ENCODE results near the gene HS2ST1. TPM values are rescaled to one million over a fixed set of nuclear protein-coding genes. Genes with fewer than 3 reads are reported as not detected.

Gene HS2ST1
- total and polyA plus RNA-seq, 2 donors (not counting 3 experiments of a cell fraction or from before 2014, with no cell fraction given) = 5.5 to 31.2 TPM

DNA sequence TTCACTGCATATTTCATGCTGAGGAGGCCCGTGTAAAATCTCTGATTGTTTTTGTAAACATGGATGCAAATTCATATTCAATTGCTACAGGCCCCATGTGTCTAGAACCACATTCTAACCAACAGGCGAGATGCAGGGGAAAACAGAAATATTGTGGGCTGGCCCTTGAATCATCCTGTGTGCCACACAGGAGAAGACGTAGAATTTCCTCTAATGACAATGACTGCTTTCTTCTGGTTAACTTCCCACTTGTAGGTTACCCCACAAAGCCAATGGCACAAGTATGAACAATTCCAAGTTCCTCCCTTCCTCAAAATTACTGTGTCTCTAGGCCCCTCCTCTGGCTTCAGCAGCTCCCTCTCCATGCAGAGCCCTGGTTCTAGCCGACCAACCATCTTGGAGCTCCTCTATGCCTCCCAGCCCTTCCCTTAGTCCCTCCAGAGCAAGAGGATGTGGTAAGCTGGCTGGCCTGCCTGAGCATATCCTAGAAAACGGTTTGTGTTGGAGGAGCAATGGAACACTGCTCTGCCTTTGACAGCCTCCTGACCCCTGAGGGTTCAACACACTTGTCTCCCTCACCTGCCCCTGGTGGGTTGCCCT is 205.2 kb downstream of the HS2ST1 start:
- no peak overlapping the region for H3K4me3 ChIP-seq (replicated peaks in 1 of 3; ENCODE audit: insufficient read depth in 1 of 3, low read depth in 1 of 3, low read length in 3 of 3)
- POLR2A ChIA-PET = no interaction called here
- H3K9me3 ChIP-seq (replicated peaks; ENCODE audit: control insufficient read depth, insufficient read depth, low read length) = no peaks in the 10 kb centered on the region
- no peaks in the 10 kb centered on the region for H3K9me1 ChIP-seq (replicated peaks; ENCODE audit: control insufficient read depth, extremely low read depth, insufficient read depth, low read length)
- no TSS peak for BruUV-seq (replicated peaks)
- no peak overlapping the region for H3K27ac ChIP-seq (ENCODE audit: insufficient read depth, low read depth, low read length)
- DNase-seq (ENCODE audit: low read depth, low spot score) (no peak), FAIRE-seq (no peak)
- peaks cover 2% of the 10 kb centered on the region in 2 experiments for H3K27me3 ChIP-seq (ENCODE audit: control insufficient read depth in 2 of 2, insufficient read depth in 2 of 2, low read length in 2 of 2)
- no peaks in the 10 kb centered on the region for H4K20me1 ChIP-seq (replicated peaks; ENCODE audit: control insufficient read depth, extremely low read depth, insufficient read depth, low read length)
- intact Hi-C loops (cut with micrococcal nuclease) (no loop called here), dilution Hi-C loops (cut with MboI; ENCODE audit: extremely low pct_ligation_motif_present, low sequenced_read_pairs) (no loop called here)
- TF ChIP-seq MYC (IDR thresholded peaks at IDR 0.05; ENCODE audit: low read depth, low read length) = no peak
- no peak for TF ChIP-seq EZH2 (IDR thresholded peaks at IDR 0.05; ENCODE audit: borderline replicate concordance, low read depth, low read length, severe bottlenecking)
- TF ChIP-seq, protein P1, sequence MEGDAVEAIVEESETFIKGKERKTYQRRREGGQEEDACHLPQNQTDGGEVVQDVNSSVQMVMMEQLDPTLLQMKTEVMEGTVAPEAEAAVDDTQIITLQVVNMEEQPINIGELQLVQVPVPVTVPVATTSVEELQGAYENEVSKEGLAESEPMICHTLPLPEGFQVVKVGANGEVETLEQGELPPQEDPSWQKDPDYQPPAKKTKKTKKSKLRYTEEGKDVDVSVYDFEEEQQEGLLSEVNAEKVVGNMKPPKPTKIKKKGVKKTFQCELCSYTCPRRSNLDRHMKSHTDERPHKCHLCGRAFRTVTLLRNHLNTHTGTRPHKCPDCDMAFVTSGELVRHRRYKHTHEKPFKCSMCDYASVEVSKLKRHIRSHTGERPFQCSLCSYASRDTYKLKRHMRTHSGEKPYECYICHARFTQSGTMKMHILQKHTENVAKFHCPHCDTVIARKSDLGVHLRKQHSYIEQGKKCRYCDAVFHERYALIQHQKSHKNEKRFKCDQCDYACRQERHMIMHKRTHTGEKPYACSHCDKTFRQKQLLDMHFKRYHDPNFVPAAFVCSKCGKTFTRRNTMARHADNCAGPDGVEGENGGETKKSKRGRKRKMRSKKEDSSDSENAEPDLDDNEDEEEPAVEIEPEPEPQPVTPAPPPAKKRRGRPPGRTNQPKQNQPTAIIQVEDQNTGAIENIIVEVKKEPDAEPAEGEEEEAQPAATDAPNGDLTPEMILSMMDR (IDR thresholded peaks at IDR 0.05; ENCODE audit: extremely low read depth in 1 of 2, insufficient read depth in 1 of 2, low read depth in 1 of 2, low read length in 2 of 2) = no peak
- TF ChIP-seq POLR2AphosphoS5 (IDR thresholded peaks at IDR 0.05; ENCODE audit: insufficient read depth, low read depth, low read length) = no peak
- TF ChIP-seq JUN (IDR thresholded peaks at IDR 0.05; ENCODE audit: borderline replicate concordance, insufficient read depth, insufficient read length, low read depth) = no peak
- no peak for TF ChIP-seq POLR2A (IDR thresholded peaks at IDR 0.05; ENCODE audit: low read depth, low read length)
- no peak for TF ChIP-seq FOS (IDR thresholded peaks at IDR 0.05; ENCODE audit: borderline replicate concordance, insufficient read depth, low read length)
- TF ChIP-seq, protein P2, sequence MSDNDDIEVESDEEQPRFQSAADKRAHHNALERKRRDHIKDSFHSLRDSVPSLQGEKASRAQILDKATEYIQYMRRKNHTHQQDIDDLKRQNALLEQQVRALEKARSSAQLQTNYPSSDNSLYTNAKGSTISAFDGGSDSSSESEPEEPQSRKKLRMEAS (IDR thresholded peaks at IDR 0.05; ENCODE audit: insufficient read depth, insufficient read length) = no peak
- TF ChIP-seq GATA2 (IDR thresholded peaks at IDR 0.05; ENCODE audit: insufficient read depth, insufficient read length, low read depth, low read length) = no peak
- H3K36me3 ChIP-seq (ENCODE audit: control insufficient read depth in 2 of 2, extremely low read depth in 1 of 2, insufficient read depth in 2 of 2, low read length in 2 of 2) = no peaks in the 10 kb centered on the region
- CTCF ChIA-PET = no interaction called here
- no peak overlapping the region for H3K9ac ChIP-seq (replicated peaks; ENCODE audit: extremely low read depth, insufficient read depth, low read length)
- no peak overlapping the region for H3K4me2 ChIP-seq (ENCODE audit: insufficient read depth, low read length)
- H3K79me2 ChIP-seq (ENCODE audit: control insufficient read depth, insufficient read depth, low read length) = no peaks in the 10 kb centered on the region
- H2AFZ ChIP-seq (ENCODE audit: low read depth, low read length) = no peak overlapping the region
- H3K4me1 ChIP-seq (ENCODE audit: control insufficient read depth, extremely low read depth, insufficient read depth, low read length) = no peaks in the 10 kb centered on the region
